A673 (cell line): ENCODE results near the gene ITFG1.

Experiments used
- EZH2 ChIP-seq: fragments of 200-600 bp; sonication (generic); IDR thresholded peaks from 2 replicates; pipeline ENCODE4 v1.6.1; 2017; ENCODE audit warnings: borderline replicate concordance, low read depth, mild to moderate bottlenecking, mixed read lengths, antibody characterized with exemption, low read length; ENCODE audit not compliant: poor library complexity, severe bottlenecking
- TF ChIP-seq, protein P1 (sequence below): fragments of 300-800, 200-600 bp; sonication (generic); conservative IDR thresholded peaks from 2 replicates; pipeline ENCODE4 v1.5.1; 2017; ENCODE audit warnings: low read depth, mild to moderate bottlenecking, antibody characterized with exemption, low read length, moderate library complexity, mixed read lengths

- TF ChIP-seq, protein P1, sequence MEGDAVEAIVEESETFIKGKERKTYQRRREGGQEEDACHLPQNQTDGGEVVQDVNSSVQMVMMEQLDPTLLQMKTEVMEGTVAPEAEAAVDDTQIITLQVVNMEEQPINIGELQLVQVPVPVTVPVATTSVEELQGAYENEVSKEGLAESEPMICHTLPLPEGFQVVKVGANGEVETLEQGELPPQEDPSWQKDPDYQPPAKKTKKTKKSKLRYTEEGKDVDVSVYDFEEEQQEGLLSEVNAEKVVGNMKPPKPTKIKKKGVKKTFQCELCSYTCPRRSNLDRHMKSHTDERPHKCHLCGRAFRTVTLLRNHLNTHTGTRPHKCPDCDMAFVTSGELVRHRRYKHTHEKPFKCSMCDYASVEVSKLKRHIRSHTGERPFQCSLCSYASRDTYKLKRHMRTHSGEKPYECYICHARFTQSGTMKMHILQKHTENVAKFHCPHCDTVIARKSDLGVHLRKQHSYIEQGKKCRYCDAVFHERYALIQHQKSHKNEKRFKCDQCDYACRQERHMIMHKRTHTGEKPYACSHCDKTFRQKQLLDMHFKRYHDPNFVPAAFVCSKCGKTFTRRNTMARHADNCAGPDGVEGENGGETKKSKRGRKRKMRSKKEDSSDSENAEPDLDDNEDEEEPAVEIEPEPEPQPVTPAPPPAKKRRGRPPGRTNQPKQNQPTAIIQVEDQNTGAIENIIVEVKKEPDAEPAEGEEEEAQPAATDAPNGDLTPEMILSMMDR: no peak
- no peak for TF ChIP-seq EZH2
These were observed 140.1 kb downstream of the ITFG1 start for GRCh38 chr16:47320546-47321310.
